GM12878 (cell line): ENCODE data around the gene ADAMTSL1. TPM values are rescaled to one million over a fixed set of nuclear protein-coding genes. Genes with fewer than 3 reads are reported as not detected.

Experiments
- ATAC-seq: fragments of 200-7000 bp; cut with Tn5 transposase; 3 replicates; pipeline ENCODE4 v1.9.1; 2020; ENCODE audit warnings: mild to moderate bottlenecking, moderate library complexity
- BruUV-seq: library from RNA; stranded (reverse); fragments of 400-500 nt; replicated peaks from 2 replicates; lab custom pipeline; 2021; lab: Mats Ljungman, UMichigan
- CTCF ChIA-PET: fragments of 300-600 bp; sonication (Branson Sonifier 250); formaldehyde crosslinking; extraction: SDS; loops from one replicate; lab custom pipeline; 2021; ENCODE audit warnings: inconsistent platforms; lab: Yijun Ruan, JAX
- POLR2A ChIA-PET: fragments of 350-600 bp; formaldehyde crosslinking; extraction: SDS; loops from one replicate; lab custom pipeline; 2021; ENCODE audit warnings: inconsistent platforms; lab: Charles Lee
- RAD21 ChIA-PET: fragments of 300-600 bp; sonication (Branson Sonifier 250); formaldehyde crosslinking; loops from one replicate; lab custom pipeline; 2023; ENCODE audit warnings: antibody characterized with exemption; ENCODE audit not compliant: unreplicated experiment; lab: Charles Lee
- SMC1A ChIA-PET: fragments of 300-600 bp; sonication (Branson Sonifier 250); formaldehyde crosslinking; loops from one replicate; lab custom pipeline; 2023; ENCODE audit not compliant: unreplicated experiment, uncharacterized antibody; lab: Charles Lee
- DNase-seq: peaks from one replicate; pipeline ENCODE4 v3.0.0-alpha.2; 2011; ENCODE audit warnings: low read depth, low spot score
- FAIRE-seq: peaks from 3 replicates; lab custom pipeline; 2011; peaks lifted over from hg19 to GRCh38; lab: Jason Lieb, UNC
- H2AFZ ChIP-seq: 2 replicates; pipeline ENCODE4 v1.6.0; 2011; ENCODE audit warnings: low read depth, low read length, control low read depth; ENCODE audit not compliant: control insufficient read depth
- H3K27ac ChIP-seq: 2 replicates; pipeline ENCODE4 v1.5.1; 2011; ENCODE audit warnings: control low read depth; ENCODE audit not compliant: control insufficient read depth, insufficient read depth
- H3K27me3 ChIP-seq, 2 experiments: replicated peaks in 1 of 2; 2 replicates each; pipeline versions ENCODE4 v1.6.0 to v1.6.1; 2011; ENCODE audit warnings: low read length in 1 of 2; ENCODE audit not compliant: control insufficient read depth in 2 of 2, insufficient read depth in 2 of 2
- H3K36me3 ChIP-seq, 2 experiments: 2 replicates each; pipeline ENCODE4 v1.5.1; 2011; ENCODE audit warnings: low read length in 1 of 2; ENCODE audit not compliant: control insufficient read depth in 2 of 2, insufficient read depth in 2 of 2
- H3K4me1 ChIP-seq: 2 replicates; pipeline ENCODE4 v1.6.1; 2011; ENCODE audit warnings: mild to moderate bottlenecking, low read length, moderate library complexity, mixed read lengths; ENCODE audit not compliant: control insufficient read depth, insufficient read depth
- H3K4me2 ChIP-seq: 2 replicates; pipeline ENCODE4 v1.6.0; 2011; ENCODE audit warnings: control low read depth; ENCODE audit not compliant: control insufficient read depth, insufficient read depth
- H3K4me3 ChIP-seq: fragments of 200-600 bp; sonication (generic); 2 replicates; pipeline ENCODE4 v1.5.1; 2016
- H3K79me2 ChIP-seq: 2 replicates; pipeline ENCODE4 v1.6.0; 2011; ENCODE audit warnings: low read length; ENCODE audit not compliant: control insufficient read depth, insufficient read depth
- H3K9ac ChIP-seq: 2 replicates; pipeline ENCODE4 v1.8.0; 2011; ENCODE audit warnings: low read length, control low read depth, mixed read lengths; ENCODE audit not compliant: control insufficient read depth, insufficient read depth
- H3K9me3 ChIP-seq: replicated peaks from 3 replicates; pipeline ENCODE4 v1.5.1; 2011; ENCODE audit warnings: mild to moderate bottlenecking, low read length; ENCODE audit not compliant: control insufficient read depth, insufficient read depth
- H4K20me1 ChIP-seq: 2 replicates; pipeline ENCODE4 v1.6.0; 2011; ENCODE audit not compliant: control insufficient read depth, insufficient read depth
- CBFB ChIP-seq: IDR thresholded peaks from 2 replicates; pipeline ENCODE4 v1.6.1; 2016; ENCODE audit warnings: antibody characterized with exemption, low read depth
- CHD4 ChIP-seq: fragments of 200-600 bp; sonication (generic); IDR thresholded peaks from 2 replicates; pipeline ENCODE4 v1.6.1; 2016; ENCODE audit warnings: mild to moderate bottlenecking
- CREB1 ChIP-seq: IDR thresholded peaks from 2 replicates; pipeline ENCODE4 v1.6.1; 2012; ENCODE audit warnings: low read depth, mild to moderate bottlenecking, inconsistent platforms
- FOXM1 ChIP-seq: IDR thresholded peaks from 2 replicates; pipeline ENCODE4 v1.6.1; 2012; ENCODE audit warnings: low read depth, mild to moderate bottlenecking, inconsistent platforms, low read length, moderate library complexity
- LARP7 ChIP-seq: fragments of 450-650 bp; IDR thresholded peaks from 2 replicates; pipeline ENCODE4 v1.6.1; 2017; ENCODE audit warnings: mild to moderate bottlenecking
- NFYA ChIP-seq: IDR thresholded peaks from 2 replicates; pipeline ENCODE4 v1.6.1; 2011; ENCODE audit warnings: low read depth, mild to moderate bottlenecking, low read length, improper control_type of control experiment, borderline replicate concordance
- RBBP5 ChIP-seq: fragments of 200-600 bp; sonication (generic); conservative IDR thresholded peaks from 2 replicates; pipeline ENCODE4 v1.6.1; 2016
- SMC3 ChIP-seq: IDR thresholded peaks from 2 replicates; pipeline ENCODE4 v1.6.1; 2011; ENCODE audit warnings: low read length, improper control_type of control experiment, borderline replicate concordance
- SUZ12 ChIP-seq: fragments of 200-600 bp; sonication (generic); IDR thresholded peaks from one replicate; pipeline ENCODE4 v1.6.1; 2018; ENCODE audit warnings: antibody characterized with exemption, mild to moderate bottlenecking; ENCODE audit not compliant: unreplicated experiment
- YBX1 ChIP-seq: fragments of 450-650 bp; IDR thresholded peaks from 2 replicates; pipeline ENCODE4 v1.6.1; 2016; ENCODE audit warnings: antibody characterized with exemption
- WGBS: methylation state at CpG from one replicate; pipeline ENCODE4 v1.1.6; 2016; ENCODE audit warnings: low lambda C conversion rate; ENCODE audit not compliant: insufficient replicate concordance, insufficient coverage; ENCODE audit errors: missing lambda C conversion rate; 5-methylcytosine and 5-hydroxymethylcytosine counted together
- in situ Hi-C: fragments of 300-500 bp; cut with MboI; formaldehyde crosslinking; loops from 9 replicates; pipeline ENCODE4 v1.14.3; 2018; ENCODE audit warnings: mixed read lengths
- intact Hi-C: fragments of 100-400 bp; cut with micrococcal nuclease; formaldehyde crosslinking; loops from one replicate; pipeline ENCODE4 v1.14.2; 2022; ENCODE audit not compliant: unreplicated experiment
- polyA plus RNA-seq, 11 experiments: library from polyadenylated mRNA; depleted of rRNA in 4 of 11; unstranded in 6 of 11; stranded (reverse) in 5 of 11; fragments of >200 nt; fragmentation: Nextera tagmentation in 4 of 11; fragmentation: Illumina TruSeq in 1 of 11; extraction: Ambion mirVana in 4 of 11; extraction: Trizol in 1 of 11; gene quantifications; 1 replicate in 1 of 11; 2 replicates in 10 of 11; pipeline versions ENCODE4 v1.2.1 to v1.2.3, GENCODE V29; 2011 to 2016; ENCODE audit warnings: inconsistent platforms in 2 of 11, missing spikeins in 2 of 11, low read depth in 1 of 11
- total RNA-seq, 4 experiments: library from RNA; depleted of rRNA in 3 of 4; stranded (reverse); fragments of >200 nt in 3 of 4; fragmentation: Illumina TruSeq in 1 of 4; extraction: Trizol in 1 of 4; gene quantifications; 2 replicates each; pipeline versions ENCODE4 v1.2.1 to v1.2.3, GENCODE V29; 2013 to 2021
- TF ChIP-seq, protein P1 (sequence below): fragments of 450-650 bp; IDR thresholded peaks from 2 replicates; pipeline ENCODE4 v1.6.1; 2017; ENCODE audit warnings: mild to moderate bottlenecking, moderate library complexity
- TF ChIP-seq, protein P2 (sequence below): fragments of 450-650 bp; formaldehyde crosslinking; IDR thresholded peaks from 2 replicates; pipeline ENCODE4 v1.4.0; 2020; ENCODE audit warnings: mild to moderate bottlenecking, moderate library complexity
- TF ChIP-seq, protein P3 (sequence below): IDR thresholded peaks from 2 replicates; pipeline ENCODE4 v1.6.1; 2011; ENCODE audit warnings: borderline replicate concordance, low read depth, mild to moderate bottlenecking, moderate library complexity, mixed read lengths, low read length; ENCODE audit not compliant: insufficient read depth; ENCODE audit errors: extremely low read length
- TF ChIP-seq, protein P4 (sequence below): IDR thresholded peaks from 2 replicates; pipeline ENCODE4 v1.6.1; 2012; ENCODE audit warnings: low read length, inconsistent platforms

The ADAMTSL1 gene
- total and polyA plus RNA-seq, 10 of the 15 experiments (the other 5 are each of a cell fraction or from before 2014, with no cell fraction given), result 0.01 to 0.10 (median 0.07) TPM; not detected in 6

DNA sequence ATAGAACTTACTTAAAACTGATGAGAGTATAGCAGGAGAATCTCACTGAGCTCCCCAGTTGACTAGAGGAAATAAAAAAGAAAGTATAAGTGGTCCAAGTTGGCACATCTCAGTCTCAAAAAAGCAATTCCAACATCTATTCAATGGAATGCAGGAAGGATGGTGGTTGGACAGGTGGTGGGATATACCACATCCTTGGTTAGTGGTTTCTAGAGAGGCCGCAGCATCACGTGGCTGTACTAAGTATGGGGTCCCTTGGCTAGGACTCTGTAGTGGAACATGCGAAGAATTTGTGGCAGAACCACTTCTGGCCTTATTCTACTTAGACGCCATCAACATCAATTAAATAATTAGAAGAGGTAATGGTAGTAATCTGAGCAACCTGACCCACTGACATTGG lies 326.6 kb downstream of the ADAMTSL1 start (continued):
- TF ChIP-seq, protein P1, sequence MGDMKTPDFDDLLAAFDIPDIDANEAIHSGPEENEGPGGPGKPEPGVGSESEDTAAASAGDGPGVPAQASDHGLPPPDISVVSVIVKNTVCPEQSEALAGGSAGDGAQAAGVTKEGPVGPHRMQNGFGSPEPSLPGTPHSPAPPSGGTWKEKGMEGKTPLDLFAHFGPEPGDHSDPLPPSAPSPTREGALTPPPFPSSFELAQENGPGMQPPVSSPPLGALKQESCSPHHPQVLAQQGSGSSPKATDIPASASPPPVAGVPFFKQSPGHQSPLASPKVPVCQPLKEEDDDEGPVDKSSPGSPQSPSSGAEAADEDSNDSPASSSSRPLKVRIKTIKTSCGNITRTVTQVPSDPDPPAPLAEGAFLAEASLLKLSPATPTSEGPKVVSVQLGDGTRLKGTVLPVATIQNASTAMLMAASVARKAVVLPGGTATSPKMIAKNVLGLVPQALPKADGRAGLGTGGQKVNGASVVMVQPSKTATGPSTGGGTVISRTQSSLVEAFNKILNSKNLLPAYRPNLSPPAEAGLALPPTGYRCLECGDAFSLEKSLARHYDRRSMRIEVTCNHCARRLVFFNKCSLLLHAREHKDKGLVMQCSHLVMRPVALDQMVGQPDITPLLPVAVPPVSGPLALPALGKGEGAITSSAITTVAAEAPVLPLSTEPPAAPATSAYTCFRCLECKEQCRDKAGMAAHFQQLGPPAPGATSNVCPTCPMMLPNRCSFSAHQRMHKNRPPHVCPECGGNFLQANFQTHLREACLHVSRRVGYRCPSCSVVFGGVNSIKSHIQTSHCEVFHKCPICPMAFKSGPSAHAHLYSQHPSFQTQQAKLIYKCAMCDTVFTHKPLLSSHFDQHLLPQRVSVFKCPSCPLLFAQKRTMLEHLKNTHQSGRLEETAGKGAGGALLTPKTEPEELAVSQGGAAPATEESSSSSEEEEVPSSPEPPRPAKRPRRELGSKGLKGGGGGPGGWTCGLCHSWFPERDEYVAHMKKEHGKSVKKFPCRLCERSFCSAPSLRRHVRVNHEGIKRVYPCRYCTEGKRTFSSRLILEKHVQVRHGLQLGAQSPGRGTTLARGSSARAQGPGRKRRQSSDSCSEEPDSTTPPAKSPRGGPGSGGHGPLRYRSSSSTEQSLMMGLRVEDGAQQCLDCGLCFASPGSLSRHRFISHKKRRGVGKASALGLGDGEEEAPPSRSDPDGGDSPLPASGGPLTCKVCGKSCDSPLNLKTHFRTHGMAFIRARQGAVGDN, result no peak
- TF ChIP-seq, protein P2, sequence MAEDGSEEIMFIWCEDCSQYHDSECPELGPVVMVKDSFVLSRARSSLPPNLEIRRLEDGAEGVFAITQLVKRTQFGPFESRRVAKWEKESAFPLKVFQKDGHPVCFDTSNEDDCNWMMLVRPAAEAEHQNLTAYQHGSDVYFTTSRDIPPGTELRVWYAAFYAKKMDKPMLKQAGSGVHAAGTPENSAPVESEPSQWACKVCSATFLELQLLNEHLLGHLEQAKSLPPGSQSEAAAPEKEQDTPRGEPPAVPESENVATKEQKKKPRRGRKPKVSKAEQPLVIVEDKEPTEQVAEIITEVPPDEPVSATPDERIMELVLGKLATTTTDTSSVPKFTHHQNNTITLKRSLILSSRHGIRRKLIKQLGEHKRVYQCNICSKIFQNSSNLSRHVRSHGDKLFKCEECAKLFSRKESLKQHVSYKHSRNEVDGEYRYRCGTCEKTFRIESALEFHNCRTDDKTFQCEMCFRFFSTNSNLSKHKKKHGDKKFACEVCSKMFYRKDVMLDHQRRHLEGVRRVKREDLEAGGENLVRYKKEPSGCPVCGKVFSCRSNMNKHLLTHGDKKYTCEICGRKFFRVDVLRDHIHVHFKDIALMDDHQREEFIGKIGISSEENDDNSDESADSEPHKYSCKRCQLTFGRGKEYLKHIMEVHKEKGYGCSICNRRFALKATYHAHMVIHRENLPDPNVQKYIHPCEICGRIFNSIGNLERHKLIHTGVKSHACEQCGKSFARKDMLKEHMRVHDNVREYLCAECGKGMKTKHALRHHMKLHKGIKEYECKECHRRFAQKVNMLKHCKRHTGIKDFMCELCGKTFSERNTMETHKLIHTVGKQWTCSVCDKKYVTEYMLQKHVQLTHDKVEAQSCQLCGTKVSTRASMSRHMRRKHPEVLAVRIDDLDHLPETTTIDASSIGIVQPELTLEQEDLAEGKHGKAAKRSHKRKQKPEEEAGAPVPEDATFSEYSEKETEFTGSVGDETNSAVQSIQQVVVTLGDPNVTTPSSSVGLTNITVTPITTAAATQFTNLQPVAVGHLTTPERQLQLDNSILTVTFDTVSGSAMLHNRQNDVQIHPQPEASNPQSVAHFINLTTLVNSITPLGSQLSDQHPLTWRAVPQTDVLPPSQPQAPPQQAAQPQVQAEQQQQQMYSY (CRISPR knock-in tag), result no peak
- TF ChIP-seq SMC3 (no peak), CBFB (no peak)

DNA sequence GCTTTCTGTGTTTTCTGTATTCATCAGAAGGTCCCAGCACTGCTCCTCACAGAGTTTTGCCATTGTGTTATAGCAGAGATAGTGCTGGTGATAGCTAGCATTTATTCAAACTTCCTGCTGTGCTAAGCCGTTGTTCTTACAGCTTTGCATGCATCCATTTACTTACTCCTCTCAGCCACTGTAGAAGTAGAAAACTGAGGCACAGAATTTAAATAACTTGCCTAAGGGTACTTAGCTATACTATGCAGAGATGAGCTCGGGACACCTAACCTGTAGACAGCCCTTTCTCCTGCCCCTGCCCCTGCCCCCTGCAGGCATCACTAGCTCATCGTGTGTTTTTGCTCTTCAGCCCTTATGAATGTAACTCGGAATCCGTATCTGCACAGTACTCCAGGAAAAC lies 331.4 kb downstream of the ADAMTSL1 start:
- ATAC-seq (no peak), DNase-seq (no peak), FAIRE-seq (no peak)
- 48% methylated on average over 5 of the region's 5 CpGs for WGBS
- RAD21 ChIA-PET, result no interaction called here
- CTCF ChIA-PET, result no interaction called here
- no TSS peak for BruUV-seq
- in situ Hi-C loops (no loop called here), intact Hi-C loops (no loop called here)
- no peak overlapping the region for H3K4me3 ChIP-seq
- no peak overlapping the region for H2AFZ ChIP-seq
- H3K79me2 ChIP-seq, result no peaks in the 10 kb centered on the region
- H3K9ac ChIP-seq, result no peak overlapping the region
- no peaks in the 10 kb centered on the region for H3K27me3 ChIP-seq
- no peaks in the 10 kb centered on the region for H4K20me1 ChIP-seq
- no peaks in the 10 kb centered on the region for H3K9me3 ChIP-seq
- no peaks in the 10 kb centered on the region for H3K36me3 ChIP-seq
- H3K27ac ChIP-seq, result no peak overlapping the region
- no peak overlapping the region for H3K4me2 ChIP-seq
- SMC1A ChIA-PET, result interaction anchor here (0.6 kb wide), 1 partner anchor 122 kb away, joined by 3 read pairs; no protein-coding TSS in a partner anchor
- POLR2A ChIA-PET, result no interaction called here
- H3K4me1 ChIP-seq, result no peaks in the 10 kb centered on the region
- TF ChIP-seq FOXM1 (no peak), CREB1 (no peak), LARP7 (no peak), YBX1 (no peak), CHD4 (no peak), RBBP5 (no peak), SUZ12 (no peak), NFYA (no peak)
- TF ChIP-seq, protein P3, sequence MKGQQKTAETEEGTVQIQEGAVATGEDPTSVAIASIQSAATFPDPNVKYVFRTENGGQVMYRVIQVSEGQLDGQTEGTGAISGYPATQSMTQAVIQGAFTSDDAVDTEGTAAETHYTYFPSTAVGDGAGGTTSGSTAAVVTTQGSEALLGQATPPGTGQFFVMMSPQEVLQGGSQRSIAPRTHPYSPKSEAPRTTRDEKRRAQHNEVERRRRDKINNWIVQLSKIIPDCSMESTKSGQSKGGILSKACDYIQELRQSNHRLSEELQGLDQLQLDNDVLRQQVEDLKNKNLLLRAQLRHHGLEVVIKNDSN, result no peak
- TF ChIP-seq, protein P4, sequence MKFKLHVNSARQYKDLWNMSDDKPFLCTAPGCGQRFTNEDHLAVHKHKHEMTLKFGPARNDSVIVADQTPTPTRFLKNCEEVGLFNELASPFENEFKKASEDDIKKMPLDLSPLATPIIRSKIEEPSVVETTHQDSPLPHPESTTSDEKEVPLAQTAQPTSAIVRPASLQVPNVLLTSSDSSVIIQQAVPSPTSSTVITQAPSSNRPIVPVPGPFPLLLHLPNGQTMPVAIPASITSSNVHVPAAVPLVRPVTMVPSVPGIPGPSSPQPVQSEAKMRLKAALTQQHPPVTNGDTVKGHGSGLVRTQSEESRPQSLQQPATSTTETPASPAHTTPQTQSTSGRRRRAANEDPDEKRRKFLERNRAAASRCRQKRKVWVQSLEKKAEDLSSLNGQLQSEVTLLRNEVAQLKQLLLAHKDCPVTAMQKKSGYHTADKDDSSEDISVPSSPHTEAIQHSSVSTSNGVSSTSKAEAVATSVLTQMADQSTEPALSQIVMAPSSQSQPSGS, result no peak
